Measurements from ENCODE around the gene RAB36. TPM values are rescaled to one million over a fixed set of nuclear protein-coding genes. Genes with fewer than 3 reads are reported as not detected.

RAB36 gene
- polyA plus RNA-seq, 1 donor (not counting 4 experiments of a cell fraction or from before 2014, with no cell fraction given), result 1.9 TPM

DNA sequence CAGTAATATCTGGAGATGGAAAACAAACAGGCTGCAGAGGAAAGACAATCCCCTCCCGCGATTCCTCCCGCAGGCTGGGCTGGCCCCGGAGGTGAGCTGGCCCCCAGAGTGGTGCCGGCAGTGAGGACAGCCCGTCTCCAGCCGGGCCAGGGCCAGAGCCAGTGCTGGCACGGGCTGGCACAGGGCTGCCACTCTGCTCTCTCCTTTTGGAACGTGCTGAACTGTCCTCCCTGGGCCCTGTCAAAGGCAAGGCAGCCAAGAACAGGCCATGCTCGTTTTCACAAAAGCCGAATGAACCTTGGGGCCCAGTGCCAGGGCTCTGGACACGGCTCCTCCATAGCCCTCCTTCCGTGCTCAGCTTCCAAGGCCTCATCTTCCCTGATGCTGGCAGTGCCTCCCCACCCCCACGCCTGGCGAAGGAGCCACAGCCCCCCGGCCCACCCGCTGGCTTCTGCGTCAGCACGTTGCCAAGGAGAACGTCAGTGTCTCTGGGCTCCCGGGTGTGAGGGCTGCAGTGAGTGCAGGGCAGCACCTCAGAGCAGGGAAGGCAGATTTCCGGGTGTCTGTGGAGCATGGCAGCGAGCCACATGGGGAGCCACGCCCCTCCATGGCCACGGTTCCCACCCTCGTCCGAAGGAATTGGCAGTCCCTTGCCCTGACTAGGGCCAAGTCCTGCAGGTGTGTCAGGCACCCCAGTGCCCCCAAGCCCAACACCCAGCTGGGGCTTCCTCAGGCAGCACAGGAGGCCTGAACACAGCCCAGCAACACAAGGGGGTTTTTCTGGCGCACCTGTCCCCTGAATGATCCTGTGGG, 46.4 kb upstream of the RAB36 start:
- DNase-seq (ENCODE audit: low read depth, low spot score) (no peak), FAIRE-seq (no peak)
- H3K9ac ChIP-seq (ENCODE audit: control insufficient read depth, extremely low read depth, insufficient read depth, low read length), result no peak overlapping the region
- H3K4me3 ChIP-seq (ENCODE audit: control insufficient read depth in 2 of 3, extremely low read depth in 1 of 3, insufficient read depth in 2 of 3, low read depth in 1 of 3, low read length in 3 of 3), result no peak overlapping the region
- H3K4me1 ChIP-seq (ENCODE audit: control insufficient read depth, extremely low read depth, insufficient read depth, low read length), result no peaks in the 10 kb centered on the region
- dilution Hi-C loops (cut with MboI; ENCODE audit: extremely low pct_ligation_motif_present, low sequenced_read_pairs), result no loop called here
- H3K79me2 ChIP-seq (ENCODE audit: control insufficient read depth, insufficient read depth, low read length), result no peaks in the 10 kb centered on the region
- no peak overlapping the region for H3K27ac ChIP-seq (ENCODE audit: control insufficient read depth, insufficient read depth, low read length)
- no peaks in the 10 kb centered on the region for H4K20me1 ChIP-seq (ENCODE audit: control insufficient read depth, extremely low read depth, insufficient read depth, low read length)
- H2AFZ ChIP-seq (ENCODE audit: control insufficient read depth, low read length), result no peak overlapping the region
- no peak for TF ChIP-seq EZH2 (IDR thresholded peaks at IDR 0.05; ENCODE audit: low read length)
- TF ChIP-seq, protein P1, sequence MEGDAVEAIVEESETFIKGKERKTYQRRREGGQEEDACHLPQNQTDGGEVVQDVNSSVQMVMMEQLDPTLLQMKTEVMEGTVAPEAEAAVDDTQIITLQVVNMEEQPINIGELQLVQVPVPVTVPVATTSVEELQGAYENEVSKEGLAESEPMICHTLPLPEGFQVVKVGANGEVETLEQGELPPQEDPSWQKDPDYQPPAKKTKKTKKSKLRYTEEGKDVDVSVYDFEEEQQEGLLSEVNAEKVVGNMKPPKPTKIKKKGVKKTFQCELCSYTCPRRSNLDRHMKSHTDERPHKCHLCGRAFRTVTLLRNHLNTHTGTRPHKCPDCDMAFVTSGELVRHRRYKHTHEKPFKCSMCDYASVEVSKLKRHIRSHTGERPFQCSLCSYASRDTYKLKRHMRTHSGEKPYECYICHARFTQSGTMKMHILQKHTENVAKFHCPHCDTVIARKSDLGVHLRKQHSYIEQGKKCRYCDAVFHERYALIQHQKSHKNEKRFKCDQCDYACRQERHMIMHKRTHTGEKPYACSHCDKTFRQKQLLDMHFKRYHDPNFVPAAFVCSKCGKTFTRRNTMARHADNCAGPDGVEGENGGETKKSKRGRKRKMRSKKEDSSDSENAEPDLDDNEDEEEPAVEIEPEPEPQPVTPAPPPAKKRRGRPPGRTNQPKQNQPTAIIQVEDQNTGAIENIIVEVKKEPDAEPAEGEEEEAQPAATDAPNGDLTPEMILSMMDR (optimal IDR thresholded peaks at IDR 0.05 in 1 of 3, IDR thresholded peaks at IDR 0.05 in 1 of 3, conservative IDR thresholded peaks at IDR 0.05 in 1 of 3; ENCODE audit: extremely low read depth in 1 of 3, insufficient read depth in 2 of 3, low read length in 3 of 3), result no peak
- no peaks in the 10 kb centered on the region for H3K9me3 ChIP-seq (ENCODE audit: control insufficient read depth, low read depth, low read length)
- no peaks in the 10 kb centered on the region for H3K27me3 ChIP-seq (ENCODE audit: control insufficient read depth, extremely low read depth, insufficient read depth, low read length)
- H3K9me1 ChIP-seq (ENCODE audit: control insufficient read depth, extremely low read depth, insufficient read depth, low read length), result no peaks in the 10 kb centered on the region
- no peaks in the 10 kb centered on the region for H3K36me3 ChIP-seq (ENCODE audit: control insufficient read depth in 2 of 2, extremely low read depth in 1 of 2, insufficient read depth in 2 of 2, low read length in 2 of 2)
- no peak overlapping the region for H3K4me2 ChIP-seq (ENCODE audit: control insufficient read depth, extremely low read depth, insufficient read depth, low read depth, low read length)

DNA sequence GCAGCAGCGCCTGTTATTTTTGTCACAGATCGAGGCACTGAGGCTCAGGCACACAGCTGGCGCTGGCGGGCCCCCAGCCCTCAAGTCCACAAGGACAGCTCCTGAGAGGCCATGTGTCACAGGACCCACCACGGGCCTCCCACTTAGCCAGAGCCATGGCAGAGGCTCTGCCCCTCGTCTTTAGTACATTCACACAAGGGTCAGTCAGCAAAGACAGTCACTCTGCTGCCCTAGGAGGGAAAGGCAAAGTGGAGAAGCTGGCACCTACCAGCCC, 45.8 kb upstream of the RAB36 start:
- dilution Hi-C loops (cut with MboI; ENCODE audit: extremely low pct_ligation_motif_present, low sequenced_read_pairs), result no loop called here
- H3K79me2 ChIP-seq (ENCODE audit: control insufficient read depth, insufficient read depth, low read length), result no peaks in the 10 kb centered on the region
- TF ChIP-seq, protein P1 (optimal IDR thresholded peaks at IDR 0.05 in 1 of 3, IDR thresholded peaks at IDR 0.05 in 1 of 3, conservative IDR thresholded peaks at IDR 0.05 in 1 of 3; ENCODE audit: extremely low read depth in 1 of 3, insufficient read depth in 2 of 3, low read length in 3 of 3), result no peak
- TF ChIP-seq EZH2 (IDR thresholded peaks at IDR 0.05; ENCODE audit: low read length), result no peak
- H3K4me1 ChIP-seq (ENCODE audit: control insufficient read depth, extremely low read depth, insufficient read depth, low read length), result no peaks in the 10 kb centered on the region
- no peak overlapping the region for H3K4me3 ChIP-seq (ENCODE audit: control insufficient read depth in 2 of 3, extremely low read depth in 1 of 3, insufficient read depth in 2 of 3, low read depth in 1 of 3, low read length in 3 of 3)
- no peaks in the 10 kb centered on the region for H3K9me3 ChIP-seq (ENCODE audit: control insufficient read depth, low read depth, low read length)
- FAIRE-seq, result no peak
- H3K9me1 ChIP-seq (ENCODE audit: control insufficient read depth, extremely low read depth, insufficient read depth, low read length), result no peaks in the 10 kb centered on the region
- no peaks in the 10 kb centered on the region for H3K36me3 ChIP-seq (ENCODE audit: control insufficient read depth in 2 of 2, extremely low read depth in 1 of 2, insufficient read depth in 2 of 2, low read length in 2 of 2)
- no peak overlapping the region for H3K4me2 ChIP-seq (ENCODE audit: control insufficient read depth, extremely low read depth, insufficient read depth, low read depth, low read length)
- H3K27ac ChIP-seq (ENCODE audit: control insufficient read depth, insufficient read depth, low read length), result no peak overlapping the region
- H4K20me1 ChIP-seq (ENCODE audit: control insufficient read depth, extremely low read depth, insufficient read depth, low read length), result no peaks in the 10 kb centered on the region
- H2AFZ ChIP-seq (ENCODE audit: control insufficient read depth, low read length), result no peak overlapping the region
- no peaks in the 10 kb centered on the region for H3K27me3 ChIP-seq (ENCODE audit: control insufficient read depth, extremely low read depth, insufficient read depth, low read length)
- DNase-seq (ENCODE audit: low read depth, low spot score), result no peak
- no peak overlapping the region for H3K9ac ChIP-seq (ENCODE audit: control insufficient read depth, extremely low read depth, insufficient read depth, low read length)

Data from keratinocyte (primary cell).